ENCODE data around the gene HDAC10. TPM values are rescaled to one million over a fixed set of nuclear protein-coding genes. Genes with fewer than 3 reads are reported as not detected.

The HDAC10 gene
- total and polyA plus RNA-seq, 10 of the 15 experiments (the other 5 are each of a cell fraction or from before 2014, with no cell fraction given): 0.26 to 48.6 (median 5.0) TPM

- in situ Hi-C loops (cut with MboI) (loop anchor here (5.0 kb wide), 1 partner anchor 48 kb away; the partner anchor contains the start of gene DENND6B), intact Hi-C loops (cut with micrococcal nuclease; ENCODE audit: unreplicated experiment) (no loop called here)
- no peak overlapping the region for H3K4me3 ChIP-seq
- no peaks in the 10 kb centered on the region for H3K9me3 ChIP-seq (replicated peaks; ENCODE audit: control insufficient read depth, insufficient read depth, low read length)
- no TSS peak for BruUV-seq (replicated peaks)
- no peak overlapping the region for H3K4me2 ChIP-seq (ENCODE audit: control insufficient read depth, insufficient read depth)
- H3K36me3 ChIP-seq (ENCODE audit: control insufficient read depth in 2 of 2, insufficient read depth in 2 of 2, low read length in 1 of 2): peaks cover 0 to 47% of the 10 kb centered on the region in 2 experiments; a peak in 3 of 4 replicates
- no peaks in the 10 kb centered on the region for H3K4me1 ChIP-seq (ENCODE audit: control insufficient read depth, insufficient read depth, low read length)
- H3K27ac ChIP-seq (ENCODE audit: control insufficient read depth, insufficient read depth): no peak overlapping the region
- DNase-seq (ENCODE audit: low read depth, low spot score) (no peak), ATAC-seq (no peak), FAIRE-seq (no peak)
- ChIA-PET POLR2A (no interaction called here), CTCF (no interaction called here), RAD21 (ENCODE audit: unreplicated experiment) (interaction anchor here (0.9 kb wide), 1 partner anchor 36 kb away, joined by 3 read pairs; no protein-coding TSS in a partner anchor), SMC1A (ENCODE audit: uncharacterized antibody, unreplicated experiment) (no interaction called here)
- H4K20me1 ChIP-seq (ENCODE audit: control insufficient read depth, insufficient read depth): no peaks in the 10 kb centered on the region
- no peak overlapping the region for H3K9ac ChIP-seq (ENCODE audit: control insufficient read depth, insufficient read depth, low read length)
- 92% methylated on average over 30 of the region's 30 CpGs for WGBS (ENCODE audit: insufficient coverage, insufficient replicate concordance, low lambda C conversion rate, missing lambda C conversion rate)
- H3K79me2 ChIP-seq (ENCODE audit: control insufficient read depth, insufficient read depth, low read length): no peaks in the 10 kb centered on the region
- H2AFZ ChIP-seq (ENCODE audit: control insufficient read depth, low read depth, low read length): no peak overlapping the region
- TF ChIP-seq RELB (IDR thresholded peaks at IDR 0.05; ENCODE audit: low read depth) (no peak), RAD21 (IDR thresholded peaks at IDR 0.05; ENCODE audit: insufficient read depth, low read depth, low read length) (no peak), RCOR1 (conservative IDR thresholded peaks at IDR 0.05; ENCODE audit: low read depth, low read length) (no peak), HCFC1 (IDR thresholded peaks at IDR 0.05; ENCODE audit: low read length) (no peak), ZBTB40 (IDR thresholded peaks at IDR 0.05; ENCODE audit: borderline replicate concordance) (no peak), PAX8 (IDR thresholded peaks at IDR 0.05) (no peak), POLR2A (IDR thresholded peaks at IDR 0.05; ENCODE audit: low read depth, low read length) (peak; percentile 58), NBN (IDR thresholded peaks at IDR 0.05) (no peak), IRF4 (IDR thresholded peaks at IDR 0.05; ENCODE audit: low read depth, low read length) (no peak), BCL3 (IDR thresholded peaks at IDR 0.05; ENCODE audit: borderline replicate concordance, insufficient read depth, low read depth, low read length, poor library complexity, severe bottlenecking) (peak; percentile 51)
- H3K27me3 ChIP-seq (replicated peaks in 1 of 2; ENCODE audit: control insufficient read depth in 2 of 2, insufficient read depth in 2 of 2, low read length in 1 of 2): no peaks in the 10 kb centered on the region
Observed at GRCh38 chr22:50278956-50279619, 28.0 kb upstream of the HDAC10 start.

All from GM12878 (cell line).